Brain microvascular endothelial cell (primary cell): ENCODE data around the gene CYP4B1.

Experiments
- DNase-seq: peaks from one replicate; pipeline ENCODE4 v3.0.0-alpha.2; 2020
- H3K27ac ChIP-seq: fragments of 250-450 bp; sonication (Bioruptor Pico); 2 replicates; pipeline ENCODE4 v1.5.1; 2020; ENCODE audit warnings: mild to moderate bottlenecking, moderate library complexity
- H3K27me3 ChIP-seq: fragments of 250-450 bp; sonication (Bioruptor Pico); replicated peaks from 2 replicates; pipeline ENCODE4 v1.5.1; 2020; ENCODE audit warnings: mild to moderate bottlenecking
- H3K36me3 ChIP-seq: fragments of 250-450 bp; sonication (Bioruptor Pico); replicated peaks from 2 replicates; pipeline ENCODE4 v1.5.1; 2020; ENCODE audit warnings: mild to moderate bottlenecking
- H3K4me3 ChIP-seq: 2 replicates; pipeline ENCODE4 v1.5.1; 2011; ENCODE audit warnings: low read depth, mild to moderate bottlenecking, control low read depth, low read length, moderate library complexity
- CTCF ChIP-seq: IDR thresholded peaks from 2 replicates; pipeline ENCODE4 v1.5.1; 2011; ENCODE audit warnings: low read depth, mild to moderate bottlenecking, moderate library complexity, low read length, control low read depth, inconsistent platforms; ENCODE audit errors: missing control alignments
- in situ Hi-C: cut with HindIII; loops from 2 replicates; pipeline ENCODE4 v1.10.0; 2017; ENCODE audit warnings: low sequenced_read_pairs, low pct_ligation_motif_present

CYP4B1 gene

GRCh38 chr1:46804027-46804889 lies 5.4 kb downstream of the CYP4B1 start:
- Histone ChIP-seq H3K27me3 (no peaks in the 10 kb centered on the region), H3K36me3 (no peaks in the 10 kb centered on the region), H3K4me3 (no peak overlapping the region), H3K27ac (no peak overlapping the region)
- no peak for DNase-seq
- no peak for TF ChIP-seq CTCF
- in situ Hi-C loops, result no loop called here

- Histone ChIP-seq H3K27ac (no peak overlapping the region), H3K36me3 (no peaks in the 10 kb centered on the region), H3K27me3 (no peaks in the 10 kb centered on the region), H3K4me3 (no peak overlapping the region)
- no peak for TF ChIP-seq CTCF
- no peak for DNase-seq
- in situ Hi-C loops, result no loop called here
Observed at GRCh38 chr1:46804926-46805325, 6.1 kb downstream of the CYP4B1 start.

- no peaks in the 10 kb centered on the region for H3K27me3 ChIP-seq
- in situ Hi-C loops, result no loop called here
- no peak overlapping the region for H3K4me3 ChIP-seq
- no peak overlapping the region for H3K27ac ChIP-seq
- H3K36me3 ChIP-seq, result no peaks in the 10 kb centered on the region
- DNase-seq, result no peak
- TF ChIP-seq CTCF, result no peak
Observed at GRCh38 chr1:46805755-46806154, 6.9 kb downstream of the CYP4B1 start.

- in situ Hi-C loops, result no loop called here
- TF ChIP-seq CTCF, result no peak
Observed at GRCh38 chr1:46806196-46807020, 7.6 kb downstream of the CYP4B1 start.

GRCh38 chr1:46807046-46807972 lies 8.5 kb downstream of the CYP4B1 start:
- H3K27me3 ChIP-seq, result no peaks in the 10 kb centered on the region
- in situ Hi-C loops, result no loop called here
- no peak for DNase-seq
- TF ChIP-seq CTCF, result no peak
- no peak overlapping the region for H3K27ac ChIP-seq
- no peaks in the 10 kb centered on the region for H3K36me3 ChIP-seq
- no peak overlapping the region for H3K4me3 ChIP-seq

More at GRCh38 chr1:46806196-46807020, 7.6 kb downstream of the CYP4B1 start:
- Histone ChIP-seq H3K27ac (no peak overlapping the region), H3K4me3 (no peak overlapping the region), H3K36me3 (no peaks in the 10 kb centered on the region), H3K27me3 (no peaks in the 10 kb centered on the region)
- no peak for DNase-seq
